GM20000 (cell line): ENCODE data around the gene MDFIC2.

Experiments used
- DNase-seq: peaks from one replicate; pipeline ENCODE4 v3.0.0; 2012; ENCODE audit warnings: low spot score
- TF ChIP-seq, protein P1 (sequence below): IDR thresholded peaks from 2 replicates; pipeline ENCODE4 v1.5.1; 2012; ENCODE audit warnings: mild to moderate bottlenecking, control low read depth; ENCODE audit errors: extremely low read depth, missing control alignments

Gene MDFIC2

DNA sequence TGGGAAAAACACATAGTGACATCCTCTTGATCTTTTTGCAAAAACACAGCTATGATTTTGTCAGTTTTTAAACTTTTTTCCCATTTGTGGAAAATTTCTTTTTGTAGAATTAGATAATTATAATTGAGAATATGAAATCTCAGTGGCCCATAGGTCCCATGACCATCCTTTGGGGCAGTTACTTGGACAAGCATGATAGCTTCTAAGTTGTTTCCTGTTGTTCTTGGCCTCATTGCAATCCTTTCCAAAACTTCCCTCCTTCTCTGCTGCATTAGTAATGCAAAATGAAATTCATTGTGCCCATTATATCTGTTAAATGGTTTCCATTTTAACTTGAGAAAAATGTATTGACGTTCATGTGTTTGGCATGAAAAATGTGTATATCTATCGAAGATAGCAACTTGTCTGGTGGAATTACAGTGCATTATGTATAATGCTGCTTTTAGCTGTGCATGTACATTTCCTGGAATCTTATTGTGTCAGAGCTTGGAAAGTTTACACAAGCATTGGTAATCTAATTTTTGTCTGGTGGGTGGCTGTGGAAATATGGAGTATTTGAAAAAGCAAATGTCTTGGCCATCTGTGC, 70.0 kb downstream of the MDFIC2 start:
- TF ChIP-seq, protein P1, sequence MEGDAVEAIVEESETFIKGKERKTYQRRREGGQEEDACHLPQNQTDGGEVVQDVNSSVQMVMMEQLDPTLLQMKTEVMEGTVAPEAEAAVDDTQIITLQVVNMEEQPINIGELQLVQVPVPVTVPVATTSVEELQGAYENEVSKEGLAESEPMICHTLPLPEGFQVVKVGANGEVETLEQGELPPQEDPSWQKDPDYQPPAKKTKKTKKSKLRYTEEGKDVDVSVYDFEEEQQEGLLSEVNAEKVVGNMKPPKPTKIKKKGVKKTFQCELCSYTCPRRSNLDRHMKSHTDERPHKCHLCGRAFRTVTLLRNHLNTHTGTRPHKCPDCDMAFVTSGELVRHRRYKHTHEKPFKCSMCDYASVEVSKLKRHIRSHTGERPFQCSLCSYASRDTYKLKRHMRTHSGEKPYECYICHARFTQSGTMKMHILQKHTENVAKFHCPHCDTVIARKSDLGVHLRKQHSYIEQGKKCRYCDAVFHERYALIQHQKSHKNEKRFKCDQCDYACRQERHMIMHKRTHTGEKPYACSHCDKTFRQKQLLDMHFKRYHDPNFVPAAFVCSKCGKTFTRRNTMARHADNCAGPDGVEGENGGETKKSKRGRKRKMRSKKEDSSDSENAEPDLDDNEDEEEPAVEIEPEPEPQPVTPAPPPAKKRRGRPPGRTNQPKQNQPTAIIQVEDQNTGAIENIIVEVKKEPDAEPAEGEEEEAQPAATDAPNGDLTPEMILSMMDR, result no peak
- no peak for DNase-seq

DNA sequence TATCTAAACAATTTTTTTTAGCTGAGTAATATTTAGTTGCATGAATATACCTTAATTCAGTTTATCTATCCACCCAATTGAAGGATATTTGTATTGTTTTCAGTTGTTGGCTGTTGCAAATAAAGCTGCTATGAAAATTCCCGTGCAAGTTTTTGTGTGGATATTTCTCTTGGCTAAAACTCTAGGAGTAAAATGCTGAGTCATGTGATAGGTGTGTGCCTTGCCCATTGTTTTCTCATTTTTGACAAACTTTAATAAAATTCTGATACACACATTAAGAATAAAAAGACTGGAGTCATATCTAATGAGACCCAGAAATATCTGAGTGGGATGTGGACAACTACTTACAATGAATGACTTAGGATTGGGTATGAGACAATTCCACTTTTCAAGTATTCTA, 78.6 kb downstream of the MDFIC2 start:
- TF ChIP-seq, protein P1, result no peak
- DNase-seq, result no peak

GRCh38 chr3:70233112-70233511, 79.3 kb downstream of the MDFIC2 start:
- no peak for DNase-seq
- TF ChIP-seq, protein P1, result no peak

DNA sequence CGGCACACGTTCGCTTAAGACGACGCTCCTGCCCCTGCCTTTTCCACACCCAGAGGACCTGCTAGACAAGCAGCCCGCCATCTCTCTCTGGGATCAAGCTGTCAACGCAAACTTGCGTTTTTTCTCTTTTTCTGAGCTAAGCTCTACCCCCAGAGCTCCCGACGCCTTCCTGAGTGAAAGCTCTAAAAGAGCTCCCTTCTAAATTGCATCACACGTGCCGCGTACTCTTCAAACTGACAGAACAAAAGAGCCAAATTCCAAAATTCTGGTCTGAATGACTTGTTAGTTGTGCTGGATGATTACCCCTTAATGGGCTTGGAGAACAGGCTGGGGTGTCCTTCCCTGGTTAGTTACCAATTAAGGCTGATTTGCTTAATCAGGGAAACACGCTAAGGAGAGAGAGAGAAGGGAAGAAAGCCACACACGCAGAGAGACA, 81.2 kb downstream of the MDFIC2 start:
- no peak for DNase-seq
- TF ChIP-seq, protein P1, result no peak

DNA sequence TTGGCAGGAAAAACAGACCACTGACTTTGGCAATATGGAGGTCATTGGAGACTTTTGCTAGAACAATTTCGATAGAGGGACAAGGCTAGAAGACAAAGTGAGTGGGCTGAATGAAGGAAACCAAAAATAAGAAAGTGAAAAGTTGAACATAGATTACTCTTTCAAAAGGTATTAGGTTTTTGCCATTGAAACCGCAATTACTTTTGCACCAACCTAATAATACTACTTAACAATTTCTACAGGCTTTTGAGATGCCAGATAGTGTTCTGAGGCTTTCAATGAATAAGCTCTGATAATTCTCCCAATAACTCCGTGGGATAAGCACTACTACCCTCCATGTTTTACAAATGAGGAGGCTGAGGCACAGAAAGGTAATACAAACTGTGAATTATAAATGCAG, 85.0 kb downstream of the MDFIC2 start:
- DNase-seq, result no peak
- TF ChIP-seq, protein P1, result no peak

- DNase-seq, result no peak
- TF ChIP-seq, protein P1, result no peak
Measured at GRCh38 chr3:70225146-70225545, 87.3 kb downstream of the MDFIC2 start.

DNA sequence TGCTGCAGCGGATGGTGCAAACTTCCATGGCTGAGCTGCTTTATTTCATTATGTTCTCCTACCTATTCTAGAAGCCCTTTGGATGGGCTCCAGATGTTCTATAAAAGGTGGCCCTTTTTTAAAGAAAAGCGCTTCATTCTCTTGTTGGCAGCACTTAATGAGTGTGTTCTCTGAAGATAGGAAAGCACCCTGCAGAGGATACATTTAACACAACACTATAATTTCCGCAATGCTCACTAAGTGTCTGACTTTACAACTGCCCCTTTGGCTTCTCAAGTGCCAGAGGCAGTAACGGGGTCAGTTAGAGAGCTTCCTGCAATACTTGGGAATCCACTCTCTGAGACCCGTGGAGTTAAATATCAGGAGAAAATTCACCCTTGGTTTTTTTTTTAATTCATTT, 88.1 kb downstream of the MDFIC2 start:
- DNase-seq, result no peak
- TF ChIP-seq, protein P1, result no peak
